PC-9 (cell line): ENCODE measurements around the gene MAPK10.

Source experiments
- EZH2 ChIP-seq: fragments of 200-600 bp; sonication (generic); IDR thresholded peaks from 2 replicates; pipeline ENCODE4 v1.8.0; 2017; ENCODE audit warnings: antibody characterized with exemption, low read depth
- TF ChIP-seq, protein P1 (sequence below): fragments of 200-600 bp; sonication (generic); conservative IDR thresholded peaks from 2 replicates; pipeline ENCODE4 v1.6.1; 2017; ENCODE audit warnings: mixed run types, antibody characterized with exemption, mild to moderate bottlenecking, moderate library complexity

DNA sequence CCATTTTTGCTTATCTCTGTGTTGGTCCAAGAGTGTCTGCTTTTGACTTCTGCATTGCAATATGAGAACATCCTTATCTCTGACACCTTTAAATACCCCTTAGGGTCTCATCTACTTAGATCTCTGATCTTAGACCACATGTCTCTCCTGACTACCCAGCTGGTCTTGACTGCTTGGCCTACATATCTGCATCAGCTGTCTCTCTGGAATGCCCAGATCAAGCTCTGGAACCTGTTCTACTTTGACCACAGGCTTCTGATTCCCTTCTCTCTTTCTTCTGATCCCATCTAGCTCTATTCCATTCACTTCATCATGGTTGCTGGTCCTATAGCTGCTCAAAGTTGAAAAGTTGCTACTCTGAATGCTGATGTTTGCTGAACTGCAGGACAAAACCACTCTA lies 301.2 kb downstream of the MAPK10 start:
- TF ChIP-seq EZH2: no peak
- TF ChIP-seq, protein P1, sequence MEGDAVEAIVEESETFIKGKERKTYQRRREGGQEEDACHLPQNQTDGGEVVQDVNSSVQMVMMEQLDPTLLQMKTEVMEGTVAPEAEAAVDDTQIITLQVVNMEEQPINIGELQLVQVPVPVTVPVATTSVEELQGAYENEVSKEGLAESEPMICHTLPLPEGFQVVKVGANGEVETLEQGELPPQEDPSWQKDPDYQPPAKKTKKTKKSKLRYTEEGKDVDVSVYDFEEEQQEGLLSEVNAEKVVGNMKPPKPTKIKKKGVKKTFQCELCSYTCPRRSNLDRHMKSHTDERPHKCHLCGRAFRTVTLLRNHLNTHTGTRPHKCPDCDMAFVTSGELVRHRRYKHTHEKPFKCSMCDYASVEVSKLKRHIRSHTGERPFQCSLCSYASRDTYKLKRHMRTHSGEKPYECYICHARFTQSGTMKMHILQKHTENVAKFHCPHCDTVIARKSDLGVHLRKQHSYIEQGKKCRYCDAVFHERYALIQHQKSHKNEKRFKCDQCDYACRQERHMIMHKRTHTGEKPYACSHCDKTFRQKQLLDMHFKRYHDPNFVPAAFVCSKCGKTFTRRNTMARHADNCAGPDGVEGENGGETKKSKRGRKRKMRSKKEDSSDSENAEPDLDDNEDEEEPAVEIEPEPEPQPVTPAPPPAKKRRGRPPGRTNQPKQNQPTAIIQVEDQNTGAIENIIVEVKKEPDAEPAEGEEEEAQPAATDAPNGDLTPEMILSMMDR: no peak
